Endodermal cell (in vitro differentiated cells): ENCODE data around the gene DNM3. TPM values are rescaled to one million over a fixed set of nuclear protein-coding genes. Genes with fewer than 3 reads are reported as not detected.

ENCODE experiments used
- DNase-seq: peaks from one replicate; pipeline ENCODE4 v3.0.0-alpha.2; 2017
- H3K27ac ChIP-seq: 2 replicates; pipeline ENCODE4 v1.5.1; 2013; ENCODE audit warnings: mild to moderate bottlenecking, low read depth, low read length, moderate library complexity
- H3K27me3 ChIP-seq: 2 replicates; pipeline ENCODE4 v1.6.1; 2013; ENCODE audit warnings: mild to moderate bottlenecking, low read length, moderate library complexity; ENCODE audit not compliant: insufficient read depth, control insufficient read depth, poor library complexity, severe bottlenecking
- H3K36me3 ChIP-seq: 2 replicates; pipeline ENCODE4 v1.7.0; 2013; ENCODE audit warnings: mild to moderate bottlenecking, low read length, moderate library complexity; ENCODE audit not compliant: control insufficient read depth, insufficient read depth
- H3K4me1 ChIP-seq: one replicate; pipeline ENCODE4 v1.7.0; 2013; ENCODE audit warnings: low read length; ENCODE audit not compliant: control insufficient read depth, insufficient read depth
- H3K4me3 ChIP-seq: 2 replicates; pipeline ENCODE4 v1.5.1; 2013; ENCODE audit warnings: mild to moderate bottlenecking, low read length, moderate library complexity
- H3K9ac ChIP-seq: 2 replicates; pipeline ENCODE4 v1.6.1; 2013; ENCODE audit warnings: mild to moderate bottlenecking, low read length, moderate library complexity; ENCODE audit not compliant: poor library complexity, severe bottlenecking; ENCODE audit errors: extremely low read depth
- H3K9me3 ChIP-seq: 2 replicates; pipeline ENCODE4 v1.6.1; 2013; ENCODE audit warnings: mild to moderate bottlenecking, low read length, moderate library complexity; ENCODE audit not compliant: control insufficient read depth
- H3K27ac Mint-ChIP-seq: 2 replicates; pipeline ENCODE4 v1.8.0; 2020; ENCODE audit warnings: mixed read lengths
- H3K27me3 Mint-ChIP-seq: 2 replicates; pipeline ENCODE4 v1.8.0; 2021; ENCODE audit warnings: mild to moderate bottlenecking, mixed read lengths; ENCODE audit not compliant: insufficient read depth
- H3K36me3 Mint-ChIP-seq: 2 replicates; pipeline ENCODE4 v1.8.0; 2020; ENCODE audit warnings: low read depth, mixed read lengths
- H3K4me1 Mint-ChIP-seq: 2 replicates; pipeline ENCODE4 v1.8.0; 2020; ENCODE audit warnings: mixed read lengths
- H3K4me3 Mint-ChIP-seq: 2 replicates; pipeline ENCODE4 v1.8.0; 2020; ENCODE audit warnings: mild to moderate bottlenecking, moderate library complexity, mixed read lengths
- H3K9me3 Mint-ChIP-seq: 2 replicates; pipeline ENCODE4 v1.8.0; 2020; ENCODE audit warnings: mild to moderate bottlenecking, mixed read lengths
- CTCF ChIP-seq: fragments of 200-600 bp; sonication (generic); conservative IDR thresholded peaks from 2 replicates; pipeline ENCODE4 v1.5.0; 2021; ENCODE audit warnings: antibody characterized with exemption, mild to moderate bottlenecking
- WGBS, 2 experiments: methylation state at CpG; one replicate each; pipeline versions ENCODE4 v1.1.5 to v1.1.7; 2013; ENCODE audit warnings: missing lambda C conversion rate in 2 of 2, mixed read lengths in 1 of 2; ENCODE audit not compliant: insufficient coverage in 1 of 2, insufficient read length in 1 of 2; 5-methylcytosine and 5-hydroxymethylcytosine counted together
- total RNA-seq, 2 donors: library from RNA; stranded (reverse); fragmentation: NEBNext Ultra II Directional in 1 of 2; extraction: Animal tissue kit (Norgen Biotek cat#: 25700) in 1 of 2; gene quantifications; 2 replicates in 1 of 2; 3 replicates in 1 of 2; pipeline ENCODE4 v1.2.1, GENCODE V29; 2021

Gene DNM3
- total RNA-seq, 2 donors from 2014 or later, result 0.53 to 1.8 TPM

- Histone ChIP-seq H3K27me3 (no peaks in the 10 kb centered on the region), H3K36me3 (no peaks in the 10 kb centered on the region), H3K27ac (no peak overlapping the region), H3K9me3 (peaks cover 3% of the 10 kb centered on the region), H3K4me3 (no peak overlapping the region), H3K9ac (no peak overlapping the region), H3K4me1 (no peaks in the 10 kb centered on the region)
- TF ChIP-seq CTCF, result no peak
- Mint-ChIP-seq H3K27ac (no peak overlapping the region), H3K4me1 (peaks cover 12% of the 10 kb centered on the region), H3K4me3 (no peak overlapping the region), H3K36me3 (no peaks in the 10 kb centered on the region), H3K9me3 (peaks cover 3% of the 10 kb centered on the region), H3K27me3 (no peaks in the 10 kb centered on the region)
- 50 to 100% methylated on average over 1 to 2 of the region's 2 CpGs for WGBS, 2 experiments
- no peak for DNase-seq
These were observed 21.4 kb upstream of the DNM3 start for GRCh38 chr1:171819946-171820345.

DNA sequence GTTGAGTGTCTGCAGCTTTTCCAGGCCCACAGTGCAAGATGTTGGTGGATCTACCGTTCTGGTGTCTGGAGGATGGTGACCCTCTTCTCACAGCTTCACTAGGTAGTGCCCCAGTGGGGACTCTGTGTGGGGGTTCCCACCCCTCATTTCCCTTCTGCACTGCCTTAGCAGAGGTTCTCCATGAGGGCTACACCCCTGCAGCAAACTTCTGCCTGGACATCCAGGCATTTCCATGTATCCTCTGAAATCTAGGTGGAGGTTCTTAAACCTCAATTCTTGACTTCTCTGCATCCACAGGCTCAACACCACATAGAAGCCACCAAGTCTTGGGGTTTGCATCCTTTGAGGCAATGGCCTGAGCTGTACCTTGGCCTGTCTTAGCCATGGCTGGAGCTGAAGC, 14.3 kb upstream of the DNM3 start:
- Mint-ChIP-seq H3K36me3 (peaks cover 7% of the 10 kb centered on the region), H3K27me3 (no peaks in the 10 kb centered on the region), H3K4me3 (no peak overlapping the region), H3K27ac (no peak overlapping the region), H3K9me3 (peaks cover 41% of the 10 kb centered on the region), H3K4me1 (no peaks in the 10 kb centered on the region)
- Histone ChIP-seq H3K9me3 (peaks cover 32% of the 10 kb centered on the region), H3K36me3 (no peaks in the 10 kb centered on the region), H3K4me1 (no peaks in the 10 kb centered on the region), H3K4me3 (peak overlapping the region; percentile 67), H3K9ac (no peak overlapping the region), H3K27ac (no peak overlapping the region), H3K27me3 (no peaks in the 10 kb centered on the region)
- TF ChIP-seq CTCF, result no peak
- no peak for DNase-seq
- 0% methylated on average over 1 of the region's 1 CpG; no CpG with 5 or more reads in 1 of the 2 experiments for WGBS, 2 experiments

DNA sequence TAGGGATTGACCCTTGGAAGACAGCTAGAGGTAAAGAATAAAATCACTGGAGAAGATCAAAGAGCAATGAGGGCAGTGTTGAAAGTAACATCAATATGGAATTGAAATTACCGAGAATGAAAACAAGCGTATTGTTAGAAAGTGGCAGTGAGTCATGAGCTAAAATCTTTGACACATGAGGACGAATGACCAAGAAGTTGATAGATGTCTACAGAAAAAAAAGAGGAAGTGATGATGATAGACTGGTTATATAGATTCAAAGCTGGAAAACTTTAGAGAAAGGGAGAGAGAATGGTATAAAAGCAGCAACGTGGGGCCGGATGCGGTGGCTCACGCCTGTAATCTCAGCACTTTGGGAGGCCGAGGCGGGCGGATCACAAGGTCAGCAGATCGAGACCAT, 12.5 kb upstream of the DNM3 start:
- H3K4me1 Mint-ChIP-seq, result no peaks in the 10 kb centered on the region
- no peak for TF ChIP-seq CTCF
- Histone ChIP-seq H3K4me1 (no peaks in the 10 kb centered on the region), H3K9ac (no peak overlapping the region), H3K36me3 (no peaks in the 10 kb centered on the region), H3K9me3 (peaks cover 32% of the 10 kb centered on the region), H3K4me3 (no peak overlapping the region), H3K27ac (no peak overlapping the region), H3K27me3 (no peaks in the 10 kb centered on the region)
- peaks cover 7% of the 10 kb centered on the region for H3K36me3 Mint-ChIP-seq
- H3K27ac Mint-ChIP-seq, result no peak overlapping the region
- H3K4me3 Mint-ChIP-seq, result no peak overlapping the region
- no peak for DNase-seq
- WGBS, 2 experiments, result 97 to 98% methylated on average over 5 to 11 of the region's 11 CpGs
- H3K27me3 Mint-ChIP-seq, result no peaks in the 10 kb centered on the region
- H3K9me3 Mint-ChIP-seq, result peaks cover 41% of the 10 kb centered on the region
